HAP-1 (cell line): Measurements from ENCODE around the gene IBSP.

Source experiments
- DNase-seq, 2 experiments: peaks; one replicate each; pipeline ENCODE4 v3.0.0-alpha.2; 2016 to 2020; ENCODE audit warnings: low spot score in 2 of 2
- H3K27me3 ChIP-seq: fragments of 250-450 bp; sonication (Bioruptor Pico); 2 replicates; pipeline ENCODE4 v1.5.1; 2020; ENCODE audit warnings: low read depth, mild to moderate bottlenecking, moderate library complexity
- H3K36me3 ChIP-seq: fragments of 250-450 bp; sonication (Bioruptor Pico); replicated peaks from 2 replicates; pipeline ENCODE4 v1.5.1; 2020; ENCODE audit warnings: mild to moderate bottlenecking
- H3K4me1 ChIP-seq: fragments of 250-450 bp; sonication (Bioruptor Pico); 2 replicates; pipeline ENCODE4 v1.5.1; 2020; ENCODE audit warnings: mild to moderate bottlenecking
- H3K4me3 ChIP-seq: fragments of 250-450 bp; sonication (Bioruptor Pico); 2 replicates; pipeline ENCODE4 v1.5.1; 2020; ENCODE audit warnings: mild to moderate bottlenecking, moderate library complexity
- H3K9me3 ChIP-seq: fragments of 250-450 bp; sonication (Bioruptor Pico); 2 replicates; pipeline ENCODE4 v1.5.1; 2020; ENCODE audit warnings: mild to moderate bottlenecking, moderate library complexity
- in situ Hi-C: fragments of 300-500 bp; cut with MboI; formaldehyde crosslinking; loops from 3 replicates; pipeline ENCODE4 v1.14.3; 2020; ENCODE audit warnings: low sequenced_read_pairs, inconsistent platforms, mixed read lengths

The IBSP gene

GRCh38 chr4:87799301-87800113, at the start of gene IBSP:
Gene IBSP (plus strand): TSS chr4:87799554. CDS start chr4:87802362, 2,808 bp downstream.
- Histone ChIP-seq H3K36me3 (no peaks in the 10 kb centered on the region), H3K27me3 (no peaks in the 10 kb centered on the region), H3K4me3 (no peak within 1 kb of the TSS), H3K4me1 (no peaks in the 10 kb centered on the region), H3K9me3 (no peaks in the 10 kb centered on the region)
- in situ Hi-C loops = no loop called here
- no peak for DNase-seq

GRCh38 chr4:87749883-87750282, 49.5 kb upstream of the IBSP start:
- Histone ChIP-seq H3K9me3 (no peaks in the 10 kb centered on the region), H3K4me1 (no peaks in the 10 kb centered on the region), H3K36me3 (no peaks in the 10 kb centered on the region), H3K4me3 (no peak overlapping the region), H3K27me3 (no peaks in the 10 kb centered on the region)
- in situ Hi-C loops = no loop called here
- DNase-seq = no peak

GRCh38 chr4:87758270-87758669, 41.1 kb upstream of the IBSP start:
- Histone ChIP-seq H3K4me1 (no peaks in the 10 kb centered on the region), H3K4me3 (no peak overlapping the region), H3K36me3 (no peaks in the 10 kb centered on the region), H3K27me3 (0 out of 2 replicates have a peak, but pooled peaks cover 2% of the 10 kb centered on the region), H3K9me3 (no peaks in the 10 kb centered on the region)
- DNase-seq = no peak
- in situ Hi-C loops = no loop called here

GRCh38 chr4:87762311-87762710, 37.0 kb upstream of the IBSP start:
- in situ Hi-C loops = no loop called here
- no peak overlapping the region for H3K4me3 ChIP-seq
- no peak for DNase-seq
- H3K4me1 ChIP-seq = no peaks in the 10 kb centered on the region
- H3K36me3 ChIP-seq = no peaks in the 10 kb centered on the region
- H3K9me3 ChIP-seq = no peaks in the 10 kb centered on the region
- H3K27me3 ChIP-seq = 0 out of 2 replicates have a peak, but pooled peaks cover 2% of the 10 kb centered on the region

- Histone ChIP-seq H3K4me3 (no peak overlapping the region), H3K27me3 (0 out of 2 replicates have a peak, but pooled peaks cover 4% of the 10 kb centered on the region), H3K36me3 (no peaks in the 10 kb centered on the region), H3K4me1 (no peaks in the 10 kb centered on the region), H3K9me3 (no peaks in the 10 kb centered on the region)
- in situ Hi-C loops = no loop called here
- no peak for DNase-seq
These were observed 17.8 kb upstream of the IBSP start for GRCh38 chr4:87781569-87781968.

- no peaks in the 10 kb centered on the region for H3K9me3 ChIP-seq
- no peaks in the 10 kb centered on the region for H3K4me1 ChIP-seq
- H3K4me3 ChIP-seq = no peak overlapping the region
- 0 out of 2 replicates have a peak, but pooled peaks cover 4% of the 10 kb centered on the region for H3K27me3 ChIP-seq
- DNase-seq = no peak
- in situ Hi-C loops = no loop called here
- no peaks in the 10 kb centered on the region for H3K36me3 ChIP-seq
These were observed 15.6 kb upstream of the IBSP start for GRCh38 chr4:87783781-87784180.

GRCh38 chr4:87785731-87786509, 13.4 kb upstream of the IBSP start:
- in situ Hi-C loops = no loop called here
- H3K27me3 ChIP-seq = no peaks in the 10 kb centered on the region
- no peak for DNase-seq
- no peaks in the 10 kb centered on the region for H3K36me3 ChIP-seq
- H3K4me1 ChIP-seq = no peaks in the 10 kb centered on the region
- H3K9me3 ChIP-seq = no peaks in the 10 kb centered on the region
- H3K4me3 ChIP-seq = no peak overlapping the region

- no peak for DNase-seq
- H3K36me3 ChIP-seq = no peaks in the 10 kb centered on the region
- H3K4me3 ChIP-seq = no peak overlapping the region
- H3K9me3 ChIP-seq = no peaks in the 10 kb centered on the region
- H3K4me1 ChIP-seq = no peaks in the 10 kb centered on the region
- in situ Hi-C loops = no loop called here
- no peaks in the 10 kb centered on the region for H3K27me3 ChIP-seq
These were observed 3.5 kb downstream of the IBSP start for GRCh38 chr4:87802858-87803257.

GRCh38 chr4:87803421-87803820, 4.1 kb downstream of the IBSP start:
- no peak overlapping the region for H3K4me3 ChIP-seq
- H3K36me3 ChIP-seq = no peaks in the 10 kb centered on the region
- H3K9me3 ChIP-seq = no peaks in the 10 kb centered on the region
- in situ Hi-C loops = no loop called here
- no peaks in the 10 kb centered on the region for H3K27me3 ChIP-seq
- no peaks in the 10 kb centered on the region for H3K4me1 ChIP-seq
- DNase-seq = no peak

- H3K36me3 ChIP-seq = no peaks in the 10 kb centered on the region
- no peak overlapping the region for H3K4me3 ChIP-seq
- in situ Hi-C loops = no loop called here
- H3K9me3 ChIP-seq = no peaks in the 10 kb centered on the region
- no peaks in the 10 kb centered on the region for H3K4me1 ChIP-seq
- H3K27me3 ChIP-seq = no peaks in the 10 kb centered on the region; the same call in 1 of the 2 replicates
- DNase-seq = no peak
These were observed 5.5 kb downstream of the IBSP start for GRCh38 chr4:87804871-87805270.

- H3K27me3 ChIP-seq = no peaks in the 10 kb centered on the region; the same call in 1 of the 2 replicates
- in situ Hi-C loops = no loop called here
- H3K4me3 ChIP-seq = no peak overlapping the region
- H3K9me3 ChIP-seq = no peaks in the 10 kb centered on the region
- no peaks in the 10 kb centered on the region for H3K36me3 ChIP-seq
- H3K4me1 ChIP-seq = no peaks in the 10 kb centered on the region
- no peak for DNase-seq
These were observed 6.6 kb downstream of the IBSP start for GRCh38 chr4:87805971-87806370.

- DNase-seq = no peak
- Histone ChIP-seq H3K27me3 (no peaks in the 10 kb centered on the region; the same call in 1 of the 2 replicates), H3K9me3 (no peaks in the 10 kb centered on the region), H3K4me3 (no peak overlapping the region), H3K36me3 (no peaks in the 10 kb centered on the region), H3K4me1 (no peaks in the 10 kb centered on the region)
- in situ Hi-C loops = no loop called here
These were observed 7.2 kb downstream of the IBSP start for GRCh38 chr4:87806520-87806919.

GRCh38 chr4:87807402-87807801, 8.0 kb downstream of the IBSP start:
- no peak for DNase-seq
- Histone ChIP-seq H3K36me3 (no peaks in the 10 kb centered on the region), H3K4me1 (no peaks in the 10 kb centered on the region), H3K4me3 (no peak overlapping the region), H3K27me3 (no peaks in the 10 kb centered on the region; the same call in 1 of the 2 replicates), H3K9me3 (no peaks in the 10 kb centered on the region)
- in situ Hi-C loops = no loop called here

- H3K9me3 ChIP-seq = no peaks in the 10 kb centered on the region
- in situ Hi-C loops = no loop called here
These were observed 12.6 kb downstream of the IBSP start for GRCh38 chr4:87811977-87812376.

More at GRCh38 chr4:87811977-87812376, 12.6 kb downstream of the IBSP start:
- Histone ChIP-seq H3K36me3 (no peaks in the 10 kb centered on the region), H3K27me3 (no peaks in the 10 kb centered on the region; the same call in 1 of the 2 replicates), H3K4me3 (no peak overlapping the region), H3K4me1 (no peaks in the 10 kb centered on the region)
- no peak for DNase-seq
